NCI-H774 (cell line): Measurements from ENCODE around the gene CCT3.
A peak's percentile ranks its signal among the peaks of the same experiment; 100 is the strongest.
"Not testable (repeated sequence)": the region's sequence is repeated elsewhere in the genome, so short reads cannot be mapped to it uniquely, and the experiment has no call there.

ENCODE experiments used
- DNase-seq: peaks from one replicate; lab custom pipeline; 2025; lab: John Stamatoyannopoulos, UW

CCT3 gene

GRCh38 chr1:156336242-156336641 lies 1.9 kb downstream of the CCT3 start:
- DNase-seq: no peak

DNA sequence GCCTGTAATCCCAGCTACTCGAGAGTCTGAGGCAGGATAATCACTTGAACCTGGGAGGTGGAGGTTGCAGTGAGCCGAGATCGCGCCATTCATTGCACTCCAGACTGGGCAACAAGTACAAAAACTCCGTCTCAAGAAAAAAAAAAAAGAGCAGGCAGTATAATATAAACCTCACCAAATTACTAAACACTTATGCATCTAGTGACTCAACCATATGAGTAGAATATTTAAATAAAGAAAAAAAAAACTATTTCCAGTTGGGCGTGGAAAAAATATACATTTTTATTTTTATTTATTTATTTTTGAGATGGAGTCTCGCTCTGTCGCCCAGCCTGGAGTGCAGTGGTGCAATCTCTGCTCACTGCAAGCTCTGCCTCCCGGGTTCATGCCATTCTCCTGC lies 14.9 kb downstream of the CCT3 start:
- not testable (repeated sequence) for DNase-seq

DNA sequence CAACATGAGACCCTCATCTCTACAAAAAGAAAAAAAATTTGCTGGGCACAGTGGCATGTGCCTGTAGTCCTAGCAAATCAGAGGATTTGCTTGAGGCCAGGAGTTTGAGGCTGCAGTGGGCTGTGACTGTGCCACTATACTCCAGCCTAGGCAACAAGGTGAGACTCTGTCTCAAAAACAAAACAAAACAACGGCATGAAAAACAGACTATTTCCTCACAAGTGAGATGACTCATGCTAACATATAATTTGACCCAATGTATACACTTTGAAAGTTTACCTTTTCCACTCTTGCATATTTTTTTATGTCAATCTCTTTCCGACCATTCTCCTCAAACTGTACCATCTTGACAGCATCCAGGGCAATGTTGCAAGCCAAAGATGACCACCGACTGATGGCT lies 17.5 kb downstream of the CCT3 start:
- no peak for DNase-seq

DNA sequence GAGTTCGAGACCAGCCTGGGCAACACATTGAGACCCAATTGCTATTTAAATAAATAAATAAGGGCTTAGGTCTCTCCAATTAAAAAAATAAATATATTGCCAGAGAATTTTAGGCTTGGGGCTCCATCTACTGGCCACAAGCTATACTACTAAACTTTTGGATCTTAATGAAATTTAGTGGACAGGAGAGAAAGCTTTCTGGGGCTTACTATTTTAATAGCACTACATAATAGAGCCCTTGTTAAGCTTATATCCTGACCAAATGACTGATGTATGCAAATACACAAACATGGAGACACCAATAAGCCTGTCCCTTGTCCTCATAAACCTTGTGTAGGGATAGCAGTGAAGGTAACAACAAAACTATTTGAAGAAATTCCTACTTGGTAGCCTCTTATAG lies 18.4 kb downstream of the CCT3 start:
- DNase-seq: no peak

DNA sequence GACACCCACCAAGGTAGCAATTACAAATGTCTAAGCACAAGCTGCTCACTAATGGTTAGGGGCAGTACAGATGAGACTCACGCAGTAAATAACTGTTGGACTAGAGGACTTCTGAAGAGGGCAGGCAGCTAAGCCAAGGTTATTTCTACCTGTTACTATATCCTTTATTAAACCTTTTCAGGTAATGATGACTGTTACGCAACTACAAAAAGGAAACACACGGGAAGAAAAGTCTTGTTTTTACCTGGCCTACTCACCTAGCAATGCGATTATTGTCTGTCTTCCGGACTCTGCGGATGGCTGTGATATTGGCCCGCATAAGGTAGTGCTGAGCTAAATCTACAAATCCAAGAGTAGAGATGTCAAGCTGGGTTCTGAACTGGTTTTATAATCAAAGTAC lies 21.2 kb downstream of the CCT3 start:
- DNase-seq: no peak

DNA sequence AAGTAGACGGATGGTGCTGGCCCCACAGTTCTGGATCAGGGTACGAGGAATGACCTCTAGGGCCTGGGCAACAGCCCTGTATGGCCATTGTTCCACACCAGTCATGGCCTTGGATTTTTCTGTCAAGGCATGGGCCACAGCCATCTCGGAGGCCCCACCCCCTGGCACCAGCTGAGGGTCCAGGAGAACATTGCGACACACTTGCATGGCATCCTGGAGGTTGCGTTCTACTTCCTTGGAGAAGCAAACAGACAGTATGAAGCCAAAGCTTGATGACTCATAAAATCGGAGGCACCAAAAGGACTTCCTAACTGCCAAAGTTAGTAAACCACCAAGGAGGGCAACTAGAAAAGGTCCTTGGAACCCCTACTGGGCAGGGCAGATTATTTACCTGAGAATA lies 27.1 kb downstream of the CCT3 start:
- DNase-seq: no peak

- no peak for DNase-seq
These were observed 30.0 kb downstream of the CCT3 start for GRCh38 chr1:156308078-156308477.

DNA sequence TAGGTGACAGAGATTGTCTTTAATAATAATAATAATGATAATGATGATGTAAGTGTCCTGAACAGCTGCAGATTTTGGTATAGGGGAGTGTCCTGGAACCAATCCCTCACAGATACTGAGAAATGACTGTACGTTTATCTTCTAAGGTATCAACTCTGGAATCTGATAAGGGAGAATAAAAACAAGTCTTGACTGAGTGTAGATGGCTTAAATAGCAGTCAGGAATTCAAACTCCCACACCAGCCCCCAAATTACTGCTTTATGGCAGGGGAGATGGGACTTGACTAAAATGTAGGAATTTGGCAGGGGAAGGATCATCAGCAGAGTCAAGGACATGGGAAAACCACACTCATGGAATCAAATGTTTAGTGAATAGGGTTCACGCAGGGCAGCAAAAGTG lies 32.9 kb downstream of the CCT3 start:
- no peak for DNase-seq

GRCh38 chr1:156303241-156303640 lies 34.9 kb downstream of the CCT3 start:
- DNase-seq: no peak

DNA sequence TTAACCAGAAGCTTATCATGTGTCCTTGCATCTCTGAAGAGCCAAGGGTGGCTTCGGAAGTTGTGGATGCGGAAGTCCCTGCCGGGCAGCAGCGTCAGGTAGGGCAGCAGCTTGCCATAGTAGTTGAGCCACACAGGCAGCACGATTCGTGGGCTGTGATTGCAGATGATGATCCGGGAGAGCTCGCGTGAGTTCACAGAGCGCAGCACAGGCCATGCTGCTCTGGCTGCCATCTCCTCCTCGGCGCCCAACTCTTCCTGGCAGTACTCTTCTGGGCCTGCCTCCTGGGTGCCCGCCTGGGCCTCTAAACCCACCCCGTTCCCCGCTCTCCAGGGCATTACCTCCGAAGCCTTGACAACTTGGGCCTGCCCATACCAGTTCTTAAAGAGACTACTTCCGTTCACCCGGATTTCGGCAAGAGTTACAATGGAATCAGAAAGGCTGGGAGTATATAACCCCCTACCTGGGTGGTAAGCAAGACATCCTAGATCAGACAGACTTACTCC lies 39.2 kb downstream of the CCT3 start, which contains the start of gene VHLL:
TSS of gene VHLL (minus strand) at position 456 of the 506 bp plus-strand sequence. CDS start at position 338, 118 bp downstream.
- DNase-seq: no peak

- peak; percentile 31 for DNase-seq
These were observed 42.6 kb downstream of the CCT3 start, which contains the start of gene GLMP for GRCh38 chr1:156295391-156295947. Gene GLMP (minus strand): TSS chr1:156295679. CDS start chr1:156295645, 34 bp downstream.

DNA sequence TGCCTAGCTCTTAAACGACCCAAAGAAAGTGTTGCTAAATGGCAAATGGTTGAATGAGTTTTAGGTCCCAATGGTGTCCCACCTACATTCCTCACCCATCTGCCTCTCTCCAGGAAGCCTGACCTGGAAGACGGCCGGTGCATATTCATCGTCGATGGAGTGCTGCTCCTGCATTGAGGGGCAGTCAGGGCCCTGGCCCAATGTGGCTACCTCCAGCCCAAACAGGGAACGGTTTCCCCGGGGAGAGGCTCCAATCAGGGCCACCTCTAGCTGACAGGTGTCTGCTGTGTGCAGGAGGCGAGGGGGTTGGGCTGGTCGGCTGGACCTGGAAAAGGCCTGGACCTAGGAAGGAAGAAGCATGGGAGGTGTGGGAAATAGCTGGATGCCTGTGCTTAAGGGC lies 44.2 kb downstream of the CCT3 start:
- no peak for DNase-seq

- no peak for DNase-seq
These were observed 45.0 kb downstream of the CCT3 start for GRCh38 chr1:156293098-156293434.

- DNase-seq: peak; percentile 46
These were observed 46.6 kb downstream of the CCT3 start for GRCh38 chr1:156291226-156292061.

GRCh38 chr1:156289857-156290256 lies 48.2 kb downstream of the CCT3 start:
- no peak for DNase-seq

DNA sequence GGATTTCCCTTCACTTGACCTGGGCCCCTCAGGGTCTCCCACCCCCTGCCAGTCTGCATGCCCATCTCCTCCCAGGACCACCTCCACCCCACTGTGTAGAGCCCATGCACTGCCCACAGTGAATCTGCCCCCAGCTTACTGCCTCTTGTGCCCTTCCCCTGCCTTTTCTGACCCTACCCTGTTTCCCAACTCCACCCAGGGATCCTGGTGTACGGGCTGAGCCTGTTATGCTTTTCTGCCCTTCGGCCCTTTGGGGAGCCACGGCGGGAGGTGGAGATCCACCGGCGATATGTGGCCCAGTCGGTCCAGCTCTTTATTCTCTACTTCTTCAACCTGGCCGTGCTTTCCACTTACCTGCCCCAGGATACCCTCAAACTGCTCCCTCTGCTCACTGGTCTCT lies 52.0 kb downstream of the CCT3 start:
- DNase-seq: no peak

DNA sequence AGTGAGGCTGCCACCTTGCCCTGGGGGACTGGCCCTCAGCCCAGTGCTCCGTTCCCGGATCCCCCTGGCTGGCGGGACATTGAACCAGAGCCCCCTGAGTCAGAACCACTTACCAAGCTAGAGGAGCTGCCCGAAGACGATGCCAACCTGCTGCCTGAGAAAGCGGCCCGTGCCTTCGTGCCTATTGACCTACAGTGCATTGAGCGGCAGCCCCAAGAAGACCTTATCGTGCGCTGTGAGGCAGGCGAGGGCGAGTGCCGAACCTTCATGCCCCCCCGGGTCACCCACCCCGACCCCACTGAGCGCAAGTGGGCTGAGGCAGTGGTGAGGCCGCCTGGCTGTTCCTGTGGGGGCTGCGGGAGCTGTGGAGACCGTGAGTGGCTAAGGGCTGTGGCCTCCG lies 52.7 kb downstream of the CCT3 start:
- DNase-seq: no peak

DNA sequence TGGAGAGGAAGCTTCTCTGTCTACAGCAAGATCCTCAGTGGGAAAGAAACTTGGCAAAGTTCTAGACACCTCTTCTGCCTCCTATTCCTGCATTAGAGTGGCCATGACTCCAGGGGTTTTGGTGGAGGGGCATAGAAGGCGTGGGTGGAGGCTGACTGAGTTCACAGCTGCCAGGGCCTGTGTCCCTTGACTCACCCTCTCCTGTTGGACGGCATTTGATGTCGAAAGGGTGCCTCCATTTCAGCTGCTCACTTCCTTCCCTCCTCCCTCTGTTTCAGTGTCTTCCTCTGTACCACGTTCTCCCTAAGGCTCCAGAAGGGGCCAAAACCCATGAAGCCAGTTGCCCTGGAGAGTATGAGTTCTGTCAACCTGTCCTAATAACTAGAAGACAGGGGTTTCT lies 53.3 kb downstream of the CCT3 start:
- DNase-seq: no peak

DNA sequence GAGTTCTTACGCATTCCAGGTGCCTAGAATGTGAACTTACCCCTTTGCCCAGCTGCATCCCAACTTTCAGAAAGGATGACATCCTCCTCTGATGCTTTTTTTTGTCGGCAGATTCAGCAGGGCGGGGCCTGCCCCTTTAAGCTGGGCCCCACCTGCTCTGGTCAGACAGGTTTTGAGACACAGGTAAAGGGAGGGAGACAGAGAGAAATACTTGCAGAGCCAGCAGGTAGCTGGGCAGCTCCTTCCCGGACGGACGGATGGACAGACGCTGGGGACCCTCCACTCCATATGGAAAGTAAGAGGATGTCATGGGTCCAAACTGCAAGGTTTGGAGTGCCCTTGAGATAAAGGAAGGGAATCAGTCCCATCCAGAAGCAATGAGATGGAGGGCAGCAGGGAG lies 54.0 kb downstream of the CCT3 start, which contains the start of gene TMEM79:
TSS of gene TMEM79 (plus strand) at position 214 of the 400 bp plus-strand sequence. CDS start 902 bp downstream, outside the sequence.
- DNase-seq: no peak

- DNase-seq: no peak
These were observed 54.6 kb downstream of the CCT3 start for GRCh38 chr1:156283521-156283920.

GRCh38 chr1:156282479-156283222 lies 55.4 kb downstream of the CCT3 start, which contains the start of gene SMG5:
Gene SMG5 (minus strand): TSS chr1:156282825. CDS start chr1:156282680, 145 bp downstream.
- DNase-seq: peak; percentile 99

DNA sequence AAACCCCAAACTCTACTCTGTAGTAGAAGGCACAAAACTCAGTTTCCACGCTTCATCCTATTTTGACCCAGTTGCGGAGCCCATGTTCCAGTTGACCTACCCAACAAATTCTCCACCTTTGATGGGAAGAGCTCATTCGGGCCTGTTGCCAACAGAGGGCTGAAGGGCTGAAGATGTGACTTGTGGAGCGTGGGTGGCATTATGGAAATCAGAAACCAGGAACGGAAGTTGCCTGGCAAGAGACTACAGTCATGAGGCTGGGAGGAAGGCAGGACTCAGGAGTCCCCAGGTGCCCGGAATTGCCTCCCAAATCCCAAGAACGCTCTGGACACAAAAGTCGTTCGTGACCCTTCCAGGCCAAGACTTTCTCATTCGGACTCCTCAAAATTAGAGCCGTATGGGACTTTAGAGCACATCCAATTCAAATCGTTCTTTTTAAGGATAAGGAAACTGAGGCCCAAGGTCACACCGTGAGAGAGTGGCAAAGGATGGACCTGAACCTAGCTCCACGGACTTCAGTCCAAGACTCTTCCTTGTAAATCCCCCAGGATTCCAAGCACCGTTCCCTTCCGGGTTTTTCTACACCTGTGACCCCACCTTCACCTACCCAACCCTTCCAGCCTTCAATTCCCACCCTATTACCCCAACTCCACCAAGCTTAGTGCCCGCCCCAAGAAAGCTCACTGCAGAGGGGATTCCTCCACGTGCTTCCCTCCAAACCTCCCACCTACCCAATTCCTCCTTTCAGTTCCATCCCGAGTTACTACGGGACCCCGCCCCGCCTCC lies 56.2 kb downstream of the CCT3 start:
- DNase-seq: peak; percentile 63
